Measurements from ENCODE around the gene CDS1.

- TF ChIP-seq POLR2AphosphoS5 (IDR thresholded peaks at IDR 0.05) (no peak), CTCF (IDR thresholded peaks at IDR 0.05) (no peak)
Measured at GRCh38 chr4:84623661-84624060, 40.7 kb downstream of the CDS1 start.

All from upper lobe of left lung (tissue), 4 donors.